ENCODE data around the gene CELF1. TPM values are rescaled to one million over a fixed set of nuclear protein-coding genes. Genes with fewer than 3 reads are reported as not detected.
A peak's percentile ranks its signal among the peaks of the same experiment; 100 is the strongest.

CELF1 gene
- total and polyA plus RNA-seq, 2 of the 4 experiments (the other 2 are of a cell fraction), result 63.3 to 135 TPM

DNA sequence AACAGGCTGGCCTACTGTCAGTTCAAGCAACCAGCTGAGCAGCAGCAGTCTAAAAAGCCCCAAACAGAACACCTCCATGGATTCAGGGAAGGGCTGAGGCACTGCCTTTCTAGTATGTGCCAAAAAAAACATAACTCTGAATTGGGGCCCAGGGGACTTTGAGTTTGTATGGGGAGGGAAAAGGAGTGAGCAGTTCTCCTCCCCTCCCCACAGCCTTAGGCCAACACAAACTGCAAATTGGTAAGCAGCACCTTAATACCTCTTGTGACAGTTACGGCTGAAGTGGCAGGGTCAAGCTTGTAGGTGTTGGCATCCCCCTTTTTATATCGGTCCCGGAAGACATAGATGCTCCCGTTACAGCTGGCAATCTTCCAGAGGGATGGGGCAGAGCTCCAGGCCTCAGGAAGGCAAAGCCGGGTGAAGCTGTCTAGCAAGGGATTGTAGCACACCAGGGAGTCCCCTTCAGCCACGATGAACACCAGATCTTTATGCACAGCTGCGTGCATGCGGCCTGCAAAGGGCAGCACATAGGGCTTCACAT is 19.9 kb upstream of the CELF1 start:
- H2BK120ac ChIP-seq (ENCODE audit: low read depth, low read length), result no peak overlapping the region; the same call in 1 of the 2 replicates
- H3K9ac ChIP-seq (ENCODE audit: low read depth, low read length), result no peak overlapping the region
- intact Hi-C loops (cut with micrococcal nuclease), result no loop called here
- ATAC-seq (ENCODE audit: low read depth) (no peak; the same call in 1 of the 2 replicates), DNase-seq (no peak)
- H2BK20ac ChIP-seq (ENCODE audit: low read depth, low read length), result peak overlapping the region; percentile 55; the same call in 1 of the 2 replicates
- H4K8ac ChIP-seq (ENCODE audit: low read depth in 2 of 2, low read length in 2 of 2), result no peak overlapping the region
- BruUV-seq (replicated peaks), result no TSS peak
- H3K4me3 ChIP-seq (ENCODE audit: insufficient read depth, low read depth, low read length), result no peak overlapping the region
- dilution Hi-C loops (cut with HindIII; ENCODE audit: low sequenced_read_pairs, unreplicated experiment), result no loop called here
- H3K36me3 ChIP-seq (ENCODE audit: control insufficient read depth, insufficient read depth, low read length), result peaks cover 32% of the 10 kb centered on the region
- H3K9me3 ChIP-seq (ENCODE audit: control insufficient read depth, insufficient read depth, low read length), result no peaks in the 10 kb centered on the region
- peak overlapping the region; percentile 80 for H2BK5ac ChIP-seq (ENCODE audit: low read depth, low read length, poor library complexity, severe bottlenecking)
- peak overlapping the region; percentile 45 for H3K4ac ChIP-seq (ENCODE audit: low read depth, low read length)
- H4K5ac ChIP-seq (ENCODE audit: low read depth, low read length), result no peak overlapping the region
- no peak overlapping the region for H3K14ac ChIP-seq (replicated peaks; ENCODE audit: low read depth, low read length)
- ChIA-PET CTCF (no interaction called here), POLR2A (ENCODE audit: unreplicated experiment) (no interaction called here)
- no peak overlapping the region; the same call in 2 of the 3 replicates for H2BK15ac ChIP-seq (ENCODE audit: low read depth, low read length)
- H2AFZ ChIP-seq (replicated peaks; ENCODE audit: low read length, poor library complexity), result no peak overlapping the region
- H3K27me3 ChIP-seq (ENCODE audit: control insufficient read depth, insufficient read depth, low read length), result no peaks in the 10 kb centered on the region
- peak overlapping the region; percentile 67 for H2AK9ac ChIP-seq (replicated peaks; ENCODE audit: low read depth, low read length, poor library complexity)
- H3K56ac ChIP-seq (ENCODE audit: extremely low read depth, insufficient read depth, low read length), result no peak overlapping the region
- peak overlapping the region; percentile 70; the same call in 1 of the 2 replicates for H2AK5ac ChIP-seq (ENCODE audit: low read depth, low read length)
- TF ChIP-seq RFX5 (IDR thresholded peaks at IDR 0.05; ENCODE audit: low read depth, low read length) (no peak), SMC3 (IDR thresholded peaks at IDR 0.05; ENCODE audit: low read depth, low read length) (no peak), MXI1 (IDR thresholded peaks at IDR 0.05; ENCODE audit: borderline replicate concordance, low read depth, low read length) (no peak), NFE2L2 (IDR thresholded peaks at IDR 0.05; ENCODE audit: low read depth, low read length) (no peak), POLR2A (IDR thresholded peaks at IDR 0.05; ENCODE audit: low read depth, low read length) (no peak), MAFK (IDR thresholded peaks at IDR 0.05; ENCODE audit: low read depth, low read length) (no peak), FOS (IDR thresholded peaks at IDR 0.05; ENCODE audit: low read depth, low read length) (no peak), RCOR1 (IDR thresholded peaks at IDR 0.05; ENCODE audit: insufficient replicate concordance, low read length) (no peak), MAZ (IDR thresholded peaks at IDR 0.05; ENCODE audit: borderline replicate concordance, low read depth, low read length) (no peak), CHD1 (IDR thresholded peaks at IDR 0.05; ENCODE audit: low read depth, low read length) (no peak), BHLHE40 (IDR thresholded peaks at IDR 0.05; ENCODE audit: low read depth, low read length) (no peak), RAD21 (IDR thresholded peaks at IDR 0.05; ENCODE audit: low read length) (no peak), CEBPB (IDR thresholded peaks at IDR 0.05; ENCODE audit: low read depth, low read length) (no peak)
- TF ChIP-seq, protein P1, sequence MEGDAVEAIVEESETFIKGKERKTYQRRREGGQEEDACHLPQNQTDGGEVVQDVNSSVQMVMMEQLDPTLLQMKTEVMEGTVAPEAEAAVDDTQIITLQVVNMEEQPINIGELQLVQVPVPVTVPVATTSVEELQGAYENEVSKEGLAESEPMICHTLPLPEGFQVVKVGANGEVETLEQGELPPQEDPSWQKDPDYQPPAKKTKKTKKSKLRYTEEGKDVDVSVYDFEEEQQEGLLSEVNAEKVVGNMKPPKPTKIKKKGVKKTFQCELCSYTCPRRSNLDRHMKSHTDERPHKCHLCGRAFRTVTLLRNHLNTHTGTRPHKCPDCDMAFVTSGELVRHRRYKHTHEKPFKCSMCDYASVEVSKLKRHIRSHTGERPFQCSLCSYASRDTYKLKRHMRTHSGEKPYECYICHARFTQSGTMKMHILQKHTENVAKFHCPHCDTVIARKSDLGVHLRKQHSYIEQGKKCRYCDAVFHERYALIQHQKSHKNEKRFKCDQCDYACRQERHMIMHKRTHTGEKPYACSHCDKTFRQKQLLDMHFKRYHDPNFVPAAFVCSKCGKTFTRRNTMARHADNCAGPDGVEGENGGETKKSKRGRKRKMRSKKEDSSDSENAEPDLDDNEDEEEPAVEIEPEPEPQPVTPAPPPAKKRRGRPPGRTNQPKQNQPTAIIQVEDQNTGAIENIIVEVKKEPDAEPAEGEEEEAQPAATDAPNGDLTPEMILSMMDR (conservative IDR thresholded peaks at IDR 0.05; ENCODE audit: low read depth, low read length), result no peak
- TF ChIP-seq, protein P2, sequence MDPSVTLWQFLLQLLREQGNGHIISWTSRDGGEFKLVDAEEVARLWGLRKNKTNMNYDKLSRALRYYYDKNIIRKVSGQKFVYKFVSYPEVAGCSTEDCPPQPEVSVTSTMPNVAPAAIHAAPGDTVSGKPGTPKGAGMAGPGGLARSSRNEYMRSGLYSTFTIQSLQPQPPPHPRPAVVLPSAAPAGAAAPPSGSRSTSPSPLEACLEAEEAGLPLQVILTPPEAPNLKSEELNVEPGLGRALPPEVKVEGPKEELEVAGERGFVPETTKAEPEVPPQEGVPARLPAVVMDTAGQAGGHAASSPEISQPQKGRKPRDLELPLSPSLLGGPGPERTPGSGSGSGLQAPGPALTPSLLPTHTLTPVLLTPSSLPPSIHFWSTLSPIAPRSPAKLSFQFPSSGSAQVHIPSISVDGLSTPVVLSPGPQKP (IDR thresholded peaks at IDR 0.05; ENCODE audit: borderline replicate concordance, low read depth, low read length), result no peak
- TF ChIP-seq, protein P3, sequence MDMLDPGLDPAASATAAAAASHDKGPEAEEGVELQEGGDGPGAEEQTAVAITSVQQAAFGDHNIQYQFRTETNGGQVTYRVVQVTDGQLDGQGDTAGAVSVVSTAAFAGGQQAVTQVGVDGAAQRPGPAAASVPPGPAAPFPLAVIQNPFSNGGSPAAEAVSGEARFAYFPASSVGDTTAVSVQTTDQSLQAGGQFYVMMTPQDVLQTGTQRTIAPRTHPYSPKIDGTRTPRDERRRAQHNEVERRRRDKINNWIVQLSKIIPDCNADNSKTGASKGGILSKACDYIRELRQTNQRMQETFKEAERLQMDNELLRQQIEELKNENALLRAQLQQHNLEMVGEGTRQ (IDR thresholded peaks at IDR 0.05; ENCODE audit: low read depth, low read length), result no peak
- H3K4me2 ChIP-seq (ENCODE audit: low read depth, low read length), result no peak overlapping the region
- peaks cover 13% of the 10 kb centered on the region; the same call in 1 of the 2 replicates for H4K20me1 ChIP-seq (ENCODE audit: insufficient read depth, low read length)
- H3K27ac ChIP-seq (ENCODE audit: insufficient read depth, low read length), result peak overlapping the region; percentile 12; the same call in 1 of the 2 replicates
- peaks cover 35 to 57% of the 10 kb centered on the region in 2 experiments for H3K79me1 ChIP-seq (ENCODE audit: low read depth in 1 of 2, low read length in 2 of 2)
- 48% methylated on average over 3 of the region's 8 CpGs; no CpG with 5 or more reads in 1 of the 2 experiments for WGBS, 2 experiments (ENCODE audit: extremely low coverage in 2 of 2, insufficient read length in 1 of 2)
- peaks cover 14% of the 10 kb centered on the region for H3K9me1 ChIP-seq (ENCODE audit: insufficient read depth, low read length)
- in situ Hi-C loops (cut with MboI; ENCODE audit: low sequenced_read_pairs), result no loop called here
- no peak overlapping the region for H4K91ac ChIP-seq (ENCODE audit: insufficient read depth, low read depth, low read length)
- H3K23ac ChIP-seq (ENCODE audit: low read depth, low read length), result no peak overlapping the region
- peaks cover 12% of the 10 kb centered on the region for H3K4me1 ChIP-seq (ENCODE audit: control insufficient read depth, insufficient read depth, low read length)
- H3K18ac ChIP-seq (ENCODE audit: low read depth, low read length), result no peak overlapping the region

All from IMR-90 (cell line).